ENCODE results near the gene CASP8AP2. TPM values are rescaled to one million over a fixed set of nuclear protein-coding genes. Genes with fewer than 3 reads are reported as not detected.
"Not testable (repeated sequence)": the region's sequence is repeated elsewhere in the genome, so short reads cannot be mapped to it uniquely, and the experiment has no call there.

Gene CASP8AP2
- total RNA-seq, 1 donor from 2014 or later: 59.0 TPM

- Mint-ChIP-seq H3K4me1 (peaks cover 19% of the 10 kb centered on the region), H3K27me3 (ENCODE audit: insufficient read depth, low read depth) (peaks cover 12% of the 10 kb centered on the region), H3K27ac (peak overlapping the region; percentile 12), H3K4me3 (peak overlapping the region; percentile 54)
- peaks cover 19% of the 10 kb centered on the region for H3K4me1 ChIP-seq
- H3K9ac ChIP-seq; H3K9me3 ChIP-seq (ENCODE audit: low read depth); H3K79me2 ChIP-seq (ENCODE audit: low read depth); H3K27me3 ChIP-seq; H3K9me3 Mint-ChIP-seq; H2AFZ ChIP-seq (replicated peaks); H4K20me1 ChIP-seq (ENCODE audit: low read depth); H3K36me3 ChIP-seq; H3K36me3 Mint-ChIP-seq: not testable (repeated sequence)
- peak; percentile 38 for TF ChIP-seq EZH2phosphoT487 (IDR thresholded peaks at IDR 0.05)
- peaks cover 26% of the 10 kb centered on the region for H3F3A ChIP-seq (ENCODE audit: low read depth)
- H3K4me3 ChIP-seq: peak overlapping the region; percentile 40
- peak overlapping the region; percentile 83 for H3K4me2 ChIP-seq
- H3K27ac ChIP-seq: peak overlapping the region; percentile 74
- peak; percentile 54 for DNase-seq (ENCODE audit: low spot score)
Observed at GRCh38 chr6:89890845-89891528, 61.3 kb downstream of the CASP8AP2 start.

- H3K36me3 ChIP-seq; H3K9me3 ChIP-seq (ENCODE audit: low read depth); DNase-seq (ENCODE audit: low spot score); H3K79me2 ChIP-seq (ENCODE audit: low read depth); H3K4me3 Mint-ChIP-seq; H3K36me3 Mint-ChIP-seq; H4K20me1 ChIP-seq (ENCODE audit: low read depth); H3K4me2 ChIP-seq; H3K9ac ChIP-seq; H3K27ac ChIP-seq; H3K27ac Mint-ChIP-seq; H3K4me3 ChIP-seq; H2AFZ ChIP-seq (replicated peaks); H3K27me3 ChIP-seq; H3K9me3 Mint-ChIP-seq: not testable (repeated sequence)
- peaks cover 14% of the 10 kb centered on the region for H3K27me3 Mint-ChIP-seq (ENCODE audit: insufficient read depth, low read depth)
- Histone ChIP-seq H3K4me1 (peaks cover 19% of the 10 kb centered on the region), H3F3A (ENCODE audit: low read depth) (peaks cover 26% of the 10 kb centered on the region)
- peaks cover 19% of the 10 kb centered on the region for H3K4me1 Mint-ChIP-seq
Observed at GRCh38 chr6:89892577-89892976, 62.9 kb downstream of the CASP8AP2 start.

GRCh38 chr6:89894169-89894568 lies 64.5 kb downstream of the CASP8AP2 start, which contains the start of gene GJA10:
GJA10 (plus strand) TSS chr6:89894469; CDS start chr6:89894469, 0 bp downstream.
- Mint-ChIP-seq H3K4me1 (peaks cover 13% of the 10 kb centered on the region), H3K4me3 (no peak within 1 kb of the TSS), H3K27ac (no peak within 1 kb of the TSS), H3K27me3 (ENCODE audit: insufficient read depth, low read depth) (peaks cover 14% of the 10 kb centered on the region), H3K36me3 (no peaks in the 10 kb centered on the region), H3K9me3 (no peaks in the 10 kb centered on the region)
- H3K4me3 ChIP-seq: no peak within 1 kb of the TSS
- H3F3A ChIP-seq (ENCODE audit: low read depth): peaks cover 26% of the 10 kb centered on the region
- no peaks in the 10 kb centered on the region for H3K79me2 ChIP-seq (ENCODE audit: low read depth)
- DNase-seq (ENCODE audit: low spot score): no peak
- no peak within 1 kb of the TSS for H3K9ac ChIP-seq
- no peak for TF ChIP-seq EZH2phosphoT487 (IDR thresholded peaks at IDR 0.05)
- no peak within 1 kb of the TSS for H3K4me2 ChIP-seq
- no peak within 1 kb of the TSS for H3K27ac ChIP-seq
- H3K4me1 ChIP-seq: peaks cover 19% of the 10 kb centered on the region
- H2AFZ ChIP-seq (replicated peaks): no peak within 1 kb of the TSS
- no peaks in the 10 kb centered on the region for H3K9me3 ChIP-seq (ENCODE audit: low read depth)
- H3K36me3 ChIP-seq: no peaks in the 10 kb centered on the region
- no peaks in the 10 kb centered on the region for H3K27me3 ChIP-seq
- H4K20me1 ChIP-seq (ENCODE audit: low read depth): no peaks in the 10 kb centered on the region

- Mint-ChIP-seq H3K36me3 (no peaks in the 10 kb centered on the region), H3K4me3 (no peak overlapping the region), H3K9me3 (no peaks in the 10 kb centered on the region), H3K27ac (no peak overlapping the region), H3K4me1 (peaks cover 13% of the 10 kb centered on the region), H3K27me3 (ENCODE audit: insufficient read depth, low read depth) (peaks cover 16% of the 10 kb centered on the region)
- DNase-seq (ENCODE audit: low spot score): peak; percentile 85
- Histone ChIP-seq H2AFZ (replicated peaks) (no peak overlapping the region), H3K27ac (no peak overlapping the region), H3F3A (ENCODE audit: low read depth) (peaks cover 26% of the 10 kb centered on the region), H3K4me2 (no peak overlapping the region), H3K4me3 (no peak overlapping the region), H4K20me1 (ENCODE audit: low read depth) (no peaks in the 10 kb centered on the region), H3K79me2 (ENCODE audit: low read depth) (no peaks in the 10 kb centered on the region), H3K4me1 (peaks cover 15% of the 10 kb centered on the region), H3K9ac (no peak overlapping the region), H3K9me3 (ENCODE audit: low read depth) (no peaks in the 10 kb centered on the region), H3K27me3 (no peaks in the 10 kb centered on the region), H3K36me3 (no peaks in the 10 kb centered on the region)
- no peak for TF ChIP-seq CTCF (IDR thresholded peaks at IDR 0.05)
- no peak for TF ChIP-seq EZH2phosphoT487 (IDR thresholded peaks at IDR 0.05)
- TF ChIP-seq EZH2 (IDR thresholded peaks at IDR 0.05): no peak
Observed at GRCh38 chr6:89895276-89895874, 65.7 kb downstream of the CASP8AP2 start.

GRCh38 chr6:89910001-89910901 lies 80.6 kb downstream of the CASP8AP2 start:
- not testable (repeated sequence) for H3K79me2 ChIP-seq (ENCODE audit: low read depth); H3K9ac ChIP-seq; H4K20me1 ChIP-seq (ENCODE audit: low read depth); H3K9me3 ChIP-seq (ENCODE audit: low read depth); H3K27me3 ChIP-seq; H3K27me3 Mint-ChIP-seq (ENCODE audit: insufficient read depth, low read depth); H3K36me3 ChIP-seq
- H3K4me1 ChIP-seq: peaks cover 22% of the 10 kb centered on the region
- Mint-ChIP-seq H3K36me3 (peaks cover 18% of the 10 kb centered on the region), H3K27ac (peak overlapping the region; percentile 100), H3K4me1 (peaks cover 32% of the 10 kb centered on the region), H3K4me3 (peak overlapping the region; percentile 76), H3K9me3 (peaks cover 36% of the 10 kb centered on the region)
- peak overlapping the region; percentile 57 for H3K4me2 ChIP-seq
- H2AFZ ChIP-seq (replicated peaks): peak overlapping the region; percentile 63
- peaks cover 21% of the 10 kb centered on the region for H3F3A ChIP-seq (ENCODE audit: low read depth)
- peak overlapping the region; percentile 2 for H3K4me3 ChIP-seq
- DNase-seq (ENCODE audit: low spot score): peak; percentile 50
- H3K27ac ChIP-seq: peak overlapping the region; percentile 92
